HG03095 (cell line): ENCODE measurements around the gene SPDEF.

Experiments
- ATAC-seq: cut with Tn5 transposase; IDR thresholded peaks from one replicate; pipeline ENCODE4 v1.9.1; 2021; ENCODE audit warnings: moderate library complexity; ENCODE audit not compliant: unreplicated experiment

The SPDEF gene

GRCh38 chr6:34546551-34547321 is 9.4 kb downstream of the SPDEF start:
- no peak for ATAC-seq

DNA sequence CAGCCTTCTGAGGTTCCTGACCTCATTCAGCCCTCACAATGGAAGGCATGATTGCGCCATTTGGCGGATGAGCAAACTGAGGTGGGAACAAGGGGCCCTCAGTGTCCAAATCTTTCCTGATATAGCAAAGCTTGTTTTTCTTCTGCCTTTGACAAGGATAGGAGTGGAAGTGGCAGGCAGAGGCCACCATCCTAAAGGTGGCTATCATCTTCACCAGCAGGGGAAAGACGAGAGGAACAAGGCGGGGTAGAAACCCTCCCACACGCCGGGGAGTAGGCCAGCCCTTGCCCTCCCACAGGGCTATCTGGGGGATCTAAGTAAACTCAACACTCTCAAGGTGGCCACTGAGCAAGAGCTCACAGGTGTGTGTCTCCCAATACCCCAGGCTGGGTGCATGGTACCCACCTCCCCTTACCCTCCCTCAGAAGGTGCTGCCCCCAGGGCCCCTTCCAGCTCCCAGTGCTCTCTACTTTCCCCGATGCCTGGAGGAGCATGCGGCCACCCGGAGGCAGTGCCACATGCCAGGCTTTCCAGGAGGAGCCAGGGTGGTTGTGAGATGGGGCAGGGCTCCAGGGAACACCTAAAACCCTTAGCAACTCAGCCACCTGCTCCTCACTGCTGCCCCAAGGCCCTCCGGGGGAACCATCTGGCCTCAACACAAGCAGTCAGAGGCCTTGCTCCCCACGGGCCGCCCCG is 11.2 kb downstream of the SPDEF start:
- no peak for ATAC-seq

- no peak for ATAC-seq
Measured at GRCh38 chr6:34544052-34544604, 12.0 kb downstream of the SPDEF start.

DNA sequence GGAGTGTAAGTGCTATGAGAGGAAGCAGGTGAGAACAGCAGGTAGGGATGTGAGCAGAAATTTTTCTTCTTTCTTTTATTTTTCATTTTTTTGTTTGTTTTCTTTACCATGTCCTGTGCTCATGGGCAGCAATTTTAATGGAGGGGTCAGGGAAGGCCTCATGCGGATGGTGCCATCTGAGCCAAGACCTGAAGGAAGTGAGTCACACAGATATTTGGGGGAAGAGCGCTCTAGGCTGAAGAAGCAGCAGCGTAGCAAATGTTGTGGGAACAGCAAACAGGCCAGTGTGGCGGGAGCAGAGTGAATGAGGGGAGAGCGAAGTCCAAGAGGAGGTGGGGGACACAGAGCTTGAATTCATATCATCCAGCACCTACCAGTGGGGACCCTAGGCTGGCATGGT is 12.7 kb downstream of the SPDEF start:
- no peak for ATAC-seq

DNA sequence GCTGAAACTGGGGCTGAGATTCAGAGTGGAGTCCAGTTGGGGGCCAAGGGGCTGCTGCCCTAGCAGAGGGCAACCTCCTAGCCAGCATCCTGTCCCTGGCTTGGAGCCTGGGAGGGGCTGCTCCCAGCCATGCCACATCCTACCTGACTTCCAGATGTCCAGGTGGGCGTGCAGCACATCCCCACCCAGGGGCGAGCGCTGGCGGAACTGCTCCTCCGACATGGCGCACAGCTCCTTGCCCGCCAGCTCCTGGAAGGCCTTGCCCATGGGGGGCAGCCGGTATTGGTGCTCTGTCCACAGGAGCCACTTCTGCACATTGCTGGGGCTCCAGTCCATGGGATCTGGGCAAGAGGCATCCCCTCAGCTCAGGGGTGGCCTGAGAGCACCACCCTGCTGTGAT is 15.3 kb downstream of the SPDEF start:
- ATAC-seq: no peak

- ATAC-seq: no peak
Measured at GRCh38 chr6:34540222-34540621, 15.9 kb downstream of the SPDEF start.

GRCh38 chr6:34539181-34539580 is 16.9 kb downstream of the SPDEF start:
- no peak for ATAC-seq

DNA sequence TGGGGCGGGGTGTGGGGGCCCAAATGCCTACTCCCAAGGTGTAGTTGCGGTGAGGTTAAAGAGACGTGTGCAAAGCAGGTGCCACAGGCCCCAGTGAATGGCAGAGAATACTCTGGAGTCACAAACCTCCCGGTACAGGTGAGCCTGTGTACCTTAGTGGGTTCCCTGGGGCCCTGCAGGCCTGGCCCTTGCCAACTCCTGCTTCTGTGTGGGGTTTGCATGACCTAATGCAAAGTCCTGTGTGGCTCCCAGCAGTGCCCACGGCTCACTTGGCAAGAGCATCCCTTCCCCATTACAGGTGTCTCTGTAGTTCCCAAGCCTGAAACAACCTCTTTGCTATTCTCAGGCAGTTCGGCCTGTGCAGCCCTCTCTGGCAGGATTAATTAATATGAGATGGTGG is 17.5 kb downstream of the SPDEF start:
- ATAC-seq: no peak

GRCh38 chr6:34537922-34538550 is 18.1 kb downstream of the SPDEF start:
- no peak for ATAC-seq

- no peak for ATAC-seq
Measured at GRCh38 chr6:34536959-34537848, 18.9 kb downstream of the SPDEF start.

DNA sequence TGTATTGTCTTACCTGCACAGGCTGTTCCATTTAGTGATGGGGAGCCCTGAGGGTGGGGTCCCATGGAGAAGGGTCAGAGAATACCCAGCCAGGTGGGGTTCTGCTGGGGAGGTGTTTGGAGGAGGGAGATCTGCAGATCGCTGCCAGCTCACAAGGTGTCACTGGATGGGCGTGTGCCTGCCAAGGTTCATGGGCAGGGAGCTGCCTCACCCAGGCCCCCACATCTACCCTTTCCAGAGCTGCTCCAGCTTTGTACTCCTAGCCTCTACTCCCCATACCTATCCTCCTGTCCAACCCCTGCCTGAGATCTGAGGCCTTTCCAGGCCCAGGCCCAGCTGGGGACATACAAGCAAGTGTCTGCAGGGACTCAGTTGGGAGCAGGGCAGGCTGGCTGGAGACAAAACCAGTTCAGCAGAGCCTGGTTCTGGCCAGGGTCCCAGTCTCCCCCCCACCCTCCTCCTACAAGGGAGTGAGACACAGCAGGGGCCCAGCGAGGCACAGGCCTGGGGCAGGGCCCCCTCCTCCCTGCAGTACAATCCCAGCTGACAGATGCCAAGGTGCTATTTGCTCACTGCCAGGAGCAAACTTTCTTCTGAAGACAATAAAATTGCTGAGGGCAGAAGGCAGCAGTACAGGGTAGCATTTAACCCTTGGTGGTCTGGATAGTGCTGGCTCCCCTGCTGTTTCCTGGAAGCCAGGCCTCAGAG is 19.7 kb downstream of the SPDEF start:
- no peak for ATAC-seq

GRCh38 chr6:34535646-34536045 is 20.5 kb downstream of the SPDEF start:
- no peak for ATAC-seq

- ATAC-seq: no peak
Measured at GRCh38 chr6:34535199-34535598, 20.9 kb downstream of the SPDEF start.

- no peak for ATAC-seq
Measured at GRCh38 chr6:34534656-34535055, 21.5 kb downstream of the SPDEF start.

DNA sequence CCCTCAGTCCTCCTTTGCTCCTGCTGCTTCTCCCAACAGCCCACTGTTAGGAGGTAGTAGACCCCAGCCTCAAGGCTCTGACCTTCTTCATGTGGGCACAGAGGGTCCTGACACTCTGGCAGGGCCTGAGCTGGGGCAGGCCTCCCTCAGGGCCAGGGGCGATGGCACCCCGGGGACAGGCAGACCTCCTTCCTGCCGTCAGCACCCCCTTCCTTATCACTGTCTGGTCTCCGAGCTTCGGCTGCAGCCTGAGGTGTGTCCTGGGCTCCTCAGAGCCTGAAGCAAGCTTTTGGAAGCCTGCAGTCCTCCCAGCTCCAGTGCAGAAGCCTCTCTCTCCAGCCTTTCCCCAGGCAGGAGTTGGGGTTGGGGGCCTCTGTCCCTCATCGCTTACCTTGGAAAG is 22.0 kb downstream of the SPDEF start:
- ATAC-seq: no peak

DNA sequence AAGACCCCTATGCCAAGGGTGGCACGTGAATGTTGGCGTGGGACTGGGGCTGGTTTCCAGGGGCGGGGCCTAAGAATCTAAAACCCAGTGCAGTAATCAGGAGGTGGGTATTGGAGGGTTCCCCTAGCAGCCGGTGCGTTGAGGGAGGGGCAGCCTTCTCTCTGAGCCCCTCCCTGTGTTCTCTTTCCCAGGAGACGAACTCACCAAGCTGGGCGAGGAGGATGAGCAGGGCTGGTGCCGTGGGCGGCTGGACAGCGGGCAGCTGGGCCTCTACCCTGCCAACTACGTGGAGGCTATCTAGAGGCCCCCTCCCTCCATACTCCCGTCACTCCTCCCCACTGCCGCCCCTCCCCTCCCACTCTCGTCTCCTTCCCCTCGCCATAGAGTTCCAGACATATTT is 23.9 kb downstream of the SPDEF start:
- no peak for ATAC-seq

DNA sequence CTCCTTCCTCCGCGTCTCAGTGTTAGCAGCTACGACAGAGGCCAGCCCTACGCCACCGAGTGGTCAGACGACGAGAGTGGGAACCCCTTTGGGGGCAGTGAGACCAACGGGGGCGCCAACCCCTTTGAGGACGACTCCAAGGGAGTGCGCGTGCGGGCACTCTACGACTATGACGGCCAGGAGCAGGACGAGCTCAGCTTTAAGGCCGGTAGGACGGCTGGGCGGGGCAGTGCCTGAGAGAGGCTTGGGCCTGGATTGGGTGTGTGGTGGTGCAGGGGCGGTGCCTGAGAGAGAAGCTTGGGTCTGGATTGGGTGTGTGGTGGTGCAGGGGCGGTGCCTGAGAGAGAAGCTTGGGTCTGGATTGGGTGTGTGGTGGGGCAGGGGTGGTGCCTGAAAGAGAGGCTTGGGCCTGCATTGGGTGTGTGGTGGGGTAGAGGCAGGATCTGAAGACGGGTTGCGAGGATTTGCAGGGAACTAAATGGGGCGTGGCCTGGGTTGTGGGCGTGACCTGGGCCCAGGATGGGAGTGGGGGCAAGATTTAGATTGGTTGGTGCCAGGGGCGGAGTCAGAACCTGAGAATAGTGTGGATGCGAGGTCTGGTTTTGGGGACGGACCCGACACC is 24.4 kb downstream of the SPDEF start:
- no peak for ATAC-seq

GRCh38 chr6:34530753-34531365 is 25.3 kb downstream of the SPDEF start:
- ATAC-seq: no peak

GRCh38 chr6:34529665-34530327 is 26.3 kb downstream of the SPDEF start:
- no peak for ATAC-seq
